Stimulated activated memory B cell treated with anti-CD40 and anti-IgM and Interleukin-4, amounts not matched to agents 10 μg/mL and 1 μg/mL and 100 μg/mL, for 72 hours (primary cell): ENCODE data around the gene CSMD2.

ENCODE experiments used
- ATAC-seq: fragments of 150-1000 bp; cut with Tn5 transposase; 2 replicates; pipeline ENCODE4 v1.10.0; 2021
- H3K27ac Mint-ChIP-seq: one replicate; pipeline ENCODE4 v1.8.0; 2022; ENCODE audit warnings: mild to moderate bottlenecking, mixed read lengths
- H3K27me3 Mint-ChIP-seq: one replicate; pipeline ENCODE4 v1.8.0; 2022; ENCODE audit warnings: mixed read lengths
- H3K36me3 Mint-ChIP-seq: one replicate; pipeline ENCODE4 v1.8.0; 2022; ENCODE audit warnings: mixed read lengths
- H3K4me1 Mint-ChIP-seq: one replicate; pipeline ENCODE4 v1.8.0; 2022; ENCODE audit warnings: mixed read lengths
- H3K4me3 Mint-ChIP-seq: one replicate; pipeline ENCODE4 v1.8.0; 2022; ENCODE audit warnings: mild to moderate bottlenecking, moderate library complexity, mixed read lengths
- H3K9me3 Mint-ChIP-seq: one replicate; pipeline ENCODE4 v1.8.0; 2022; ENCODE audit warnings: mixed read lengths

CSMD2 gene

GRCh38 chr1:34166191-34166624 is 1.2 kb upstream of the CSMD2 start:
- Mint-ChIP-seq H3K9me3 (no peaks in the 10 kb centered on the region), H3K4me1 (peaks cover 7% of the 10 kb centered on the region), H3K27ac (no peak overlapping the region), H3K27me3 (peaks cover 89% of the 10 kb centered on the region), H3K4me3 (no peak overlapping the region), H3K36me3 (no peaks in the 10 kb centered on the region)
- ATAC-seq = no peak

- peaks cover 7% of the 10 kb centered on the region for H3K4me1 Mint-ChIP-seq
- H3K36me3 Mint-ChIP-seq = no peaks in the 10 kb centered on the region
- H3K27ac Mint-ChIP-seq = no peak overlapping the region
- H3K9me3 Mint-ChIP-seq = no peaks in the 10 kb centered on the region
- peaks cover 89% of the 10 kb centered on the region for H3K27me3 Mint-ChIP-seq
- ATAC-seq = no peak
- no peak overlapping the region for H3K4me3 Mint-ChIP-seq
Measured at GRCh38 chr1:34165422-34165921, 442 bp upstream of the CSMD2 start.

DNA sequence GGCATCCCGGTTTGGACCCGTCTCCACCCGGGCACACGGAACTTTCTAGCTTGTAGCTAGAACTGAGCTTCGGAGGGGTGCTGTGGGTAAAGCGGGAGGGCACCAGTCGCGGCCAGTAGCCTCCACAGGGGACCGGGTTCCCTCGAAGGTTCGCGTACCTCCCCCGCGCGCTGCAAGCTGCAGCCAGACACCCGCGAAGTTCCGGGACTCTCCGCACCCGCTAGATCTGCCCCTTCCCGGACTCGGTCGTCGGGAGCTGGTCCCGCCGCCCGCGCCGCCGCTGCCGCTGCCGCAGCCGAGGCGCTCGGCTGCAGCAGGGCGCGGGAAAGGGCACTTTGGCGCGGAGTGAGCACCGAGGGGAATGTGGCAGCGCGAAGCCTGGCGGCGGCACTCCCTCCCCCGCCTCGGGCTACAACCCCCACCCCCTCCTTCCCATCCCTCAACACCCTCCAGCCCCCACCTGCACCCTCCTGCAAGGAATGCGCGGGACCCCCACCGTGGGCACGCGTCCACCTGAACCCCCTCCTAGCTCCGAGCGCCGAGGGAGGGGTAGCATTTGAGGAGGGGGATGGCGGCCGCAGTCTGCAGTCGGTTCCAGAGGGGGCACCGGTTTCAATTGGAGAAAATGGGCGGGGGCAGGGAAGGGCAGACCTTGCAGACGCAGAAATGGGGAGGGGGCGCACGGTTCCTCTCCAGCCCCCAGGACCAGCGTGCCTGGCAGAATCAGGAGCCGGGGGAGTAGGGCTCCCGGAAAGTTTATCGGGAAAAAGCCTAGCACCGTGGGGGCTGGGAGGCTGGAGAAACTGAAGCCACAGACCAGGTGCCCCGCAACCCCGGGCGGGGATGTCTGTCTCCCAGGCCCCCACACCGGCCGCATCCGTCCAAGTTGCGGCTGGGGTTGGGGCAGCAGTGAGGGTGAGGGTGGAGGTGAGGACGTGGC is 968 bp downstream of the CSMD2 start:
- Mint-ChIP-seq H3K27me3 (peaks cover 94% of the 10 kb centered on the region), H3K27ac (no peak overlapping the region), H3K36me3 (no peaks in the 10 kb centered on the region), H3K9me3 (no peaks in the 10 kb centered on the region), H3K4me1 (peaks cover 7% of the 10 kb centered on the region), H3K4me3 (peak overlapping the region; percentile 69)
- no peak for ATAC-seq

- Mint-ChIP-seq H3K27ac (no peak overlapping the region), H3K36me3 (no peaks in the 10 kb centered on the region), H3K9me3 (no peaks in the 10 kb centered on the region), H3K27me3 (peaks cover 90% of the 10 kb centered on the region), H3K4me1 (peaks cover 7% of the 10 kb centered on the region), H3K4me3 (peak overlapping the region; percentile 69)
- ATAC-seq = peak; percentile 39
Measured at GRCh38 chr1:34162852-34163766, 1.9 kb downstream of the CSMD2 start.

DNA sequence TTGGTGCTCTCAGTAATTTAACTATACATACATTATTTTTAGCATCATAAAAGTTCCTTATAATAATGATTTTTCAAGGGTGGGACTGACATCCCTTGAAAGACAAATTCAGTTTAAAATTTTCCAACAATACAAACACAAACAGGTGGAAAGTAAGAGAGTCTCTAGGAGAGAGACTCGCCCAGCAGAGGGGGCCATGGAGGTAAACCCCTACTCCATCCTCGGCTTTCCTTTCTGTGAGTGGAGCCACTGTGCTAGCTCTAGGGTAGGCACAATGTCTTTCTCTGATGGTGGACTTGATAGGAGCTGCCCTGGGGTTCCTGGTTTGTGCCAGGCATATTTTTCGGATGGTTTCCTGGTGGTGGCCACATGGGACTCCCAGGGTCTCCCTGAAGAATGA is 8.3 kb downstream of the CSMD2 start:
- Mint-ChIP-seq H3K4me1 (no peaks in the 10 kb centered on the region), H3K36me3 (no peaks in the 10 kb centered on the region), H3K27me3 (peaks cover 45% of the 10 kb centered on the region), H3K27ac (no peak overlapping the region), H3K4me3 (no peak overlapping the region), H3K9me3 (peaks cover 6% of the 10 kb centered on the region)
- no peak for ATAC-seq

DNA sequence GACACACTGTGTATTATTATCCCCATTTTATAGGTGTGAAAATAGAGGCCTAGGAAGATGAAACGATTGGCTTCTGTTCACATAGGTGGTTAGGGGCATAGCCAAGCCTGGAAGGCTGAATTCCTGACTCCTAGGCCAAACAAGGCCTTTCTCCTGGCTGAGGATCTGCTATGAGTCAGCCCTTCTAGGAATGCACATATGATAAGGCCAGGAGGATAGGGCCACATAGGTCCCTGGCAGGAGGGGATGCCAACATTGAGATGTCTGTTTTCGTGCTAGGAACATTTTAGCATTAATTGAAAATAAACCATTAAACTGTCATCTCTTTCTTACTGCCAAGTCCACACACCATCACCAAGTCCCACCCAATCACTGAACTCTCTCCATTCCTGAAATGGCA is 9.2 kb downstream of the CSMD2 start:
- H3K4me1 Mint-ChIP-seq = no peaks in the 10 kb centered on the region
- no peak for ATAC-seq
- no peaks in the 10 kb centered on the region for H3K36me3 Mint-ChIP-seq
- H3K27ac Mint-ChIP-seq = no peak overlapping the region
- H3K27me3 Mint-ChIP-seq = peaks cover 45% of the 10 kb centered on the region
- no peak overlapping the region for H3K4me3 Mint-ChIP-seq
- peaks cover 6% of the 10 kb centered on the region for H3K9me3 Mint-ChIP-seq

- Mint-ChIP-seq H3K4me1 (no peaks in the 10 kb centered on the region), H3K27me3 (peaks cover 33% of the 10 kb centered on the region), H3K9me3 (peaks cover 6% of the 10 kb centered on the region), H3K36me3 (no peaks in the 10 kb centered on the region), H3K4me3 (no peak overlapping the region), H3K27ac (no peak overlapping the region)
- no peak for ATAC-seq
Measured at GRCh38 chr1:34153246-34153645, 11.8 kb downstream of the CSMD2 start.

DNA sequence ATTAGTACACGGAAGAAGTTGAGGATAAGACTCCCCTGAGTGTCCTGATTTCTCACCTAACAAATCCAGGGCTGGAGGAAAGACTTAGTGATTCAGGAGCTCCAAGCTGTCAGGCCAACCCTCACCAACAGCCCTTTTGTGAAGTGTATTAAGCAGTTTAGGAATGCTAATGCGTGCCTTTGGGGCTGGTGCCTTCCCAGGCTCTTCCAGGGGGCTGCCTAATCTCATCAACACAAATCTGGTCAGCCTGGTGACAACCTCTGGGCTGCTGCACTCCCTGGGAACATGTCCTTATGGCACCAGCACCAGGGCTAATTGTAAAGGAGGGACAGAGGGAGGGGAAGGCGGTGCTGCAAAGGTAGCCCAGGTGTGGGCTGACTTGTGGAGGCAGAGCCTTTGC is 15.5 kb downstream of the CSMD2 start:
- Mint-ChIP-seq H3K27me3 (peaks cover 37% of the 10 kb centered on the region), H3K9me3 (no peaks in the 10 kb centered on the region), H3K4me1 (no peaks in the 10 kb centered on the region), H3K36me3 (no peaks in the 10 kb centered on the region), H3K4me3 (no peak overlapping the region), H3K27ac (no peak overlapping the region)
- ATAC-seq = no peak

- Mint-ChIP-seq H3K27ac (no peak overlapping the region), H3K9me3 (no peaks in the 10 kb centered on the region), H3K27me3 (peaks cover 37% of the 10 kb centered on the region), H3K36me3 (no peaks in the 10 kb centered on the region), H3K4me3 (no peak overlapping the region), H3K4me1 (no peaks in the 10 kb centered on the region)
- ATAC-seq = no peak
Measured at GRCh38 chr1:34147301-34147700, 17.7 kb downstream of the CSMD2 start.

- H3K36me3 Mint-ChIP-seq = no peaks in the 10 kb centered on the region
- H3K4me1 Mint-ChIP-seq = peaks cover 5% of the 10 kb centered on the region
- H3K4me3 Mint-ChIP-seq = no peak overlapping the region
- no peak for ATAC-seq
- no peaks in the 10 kb centered on the region for H3K9me3 Mint-ChIP-seq
- peaks cover 35% of the 10 kb centered on the region for H3K27me3 Mint-ChIP-seq
- no peak overlapping the region for H3K27ac Mint-ChIP-seq
Measured at GRCh38 chr1:34144766-34145165, 20.3 kb downstream of the CSMD2 start.

GRCh38 chr1:34143975-34144374 is 21.1 kb downstream of the CSMD2 start:
- Mint-ChIP-seq H3K27ac (no peak overlapping the region), H3K4me3 (no peak overlapping the region), H3K27me3 (peaks cover 28% of the 10 kb centered on the region), H3K4me1 (peaks cover 6% of the 10 kb centered on the region), H3K9me3 (no peaks in the 10 kb centered on the region), H3K36me3 (no peaks in the 10 kb centered on the region)
- ATAC-seq = no peak

DNA sequence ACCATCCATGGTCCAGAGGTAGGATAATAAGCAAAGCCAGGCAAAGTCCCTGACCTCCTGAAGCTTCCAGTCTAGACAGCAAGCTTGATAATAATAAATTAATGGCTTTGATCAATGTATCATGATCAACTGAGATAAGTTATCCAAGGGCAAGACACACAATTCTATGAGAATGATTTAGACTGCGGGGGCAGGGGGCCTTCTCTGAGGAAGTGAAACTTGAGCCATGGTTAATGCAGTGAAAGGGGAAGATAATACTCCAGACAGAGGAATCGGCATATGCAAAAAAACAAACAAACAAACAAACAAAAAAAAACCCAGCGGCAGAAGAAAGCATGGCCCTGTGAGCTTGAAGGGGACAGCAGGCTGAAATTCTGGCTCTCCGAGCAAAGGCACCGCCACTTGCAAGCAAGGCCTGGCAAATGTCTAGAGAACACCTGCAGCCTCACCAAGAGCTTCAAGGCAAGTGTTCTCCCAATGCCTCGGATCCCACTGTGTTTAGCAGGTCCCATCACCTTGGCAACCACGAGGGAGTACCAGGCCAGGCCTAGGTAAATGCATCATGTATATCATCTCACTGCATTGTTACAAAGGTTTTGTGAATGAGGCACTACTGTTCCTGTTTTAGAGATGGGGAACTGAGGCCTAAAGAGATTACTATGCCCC is 24.9 kb downstream of the CSMD2 start:
- peaks cover 7% of the 10 kb centered on the region for H3K27me3 Mint-ChIP-seq
- H3K36me3 Mint-ChIP-seq = no peaks in the 10 kb centered on the region
- H3K4me1 Mint-ChIP-seq = peaks cover 6% of the 10 kb centered on the region
- no peak for ATAC-seq
- H3K9me3 Mint-ChIP-seq = peaks cover 4% of the 10 kb centered on the region
- no peak overlapping the region for H3K27ac Mint-ChIP-seq
- no peak overlapping the region for H3K4me3 Mint-ChIP-seq

DNA sequence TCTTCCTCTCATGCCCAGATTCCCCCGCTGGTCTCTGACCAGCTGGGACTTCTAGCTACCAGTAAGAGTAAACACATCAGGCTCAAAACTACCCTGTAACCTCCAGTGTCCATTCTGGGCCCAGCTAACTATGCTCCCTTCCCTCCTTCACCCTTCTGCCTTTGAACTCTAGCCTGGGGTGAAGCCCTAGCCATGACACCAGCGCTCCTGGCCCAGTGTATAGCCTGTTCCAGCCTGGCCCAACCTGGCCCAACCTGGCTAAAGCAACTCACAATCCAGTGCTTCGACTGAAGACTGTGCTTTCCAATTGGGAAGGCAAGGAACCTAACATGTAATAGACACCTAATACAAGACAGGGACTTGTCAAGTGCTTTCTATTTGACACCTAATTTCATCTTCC is 27.6 kb downstream of the CSMD2 start:
- Mint-ChIP-seq H3K4me1 (peaks cover 6% of the 10 kb centered on the region), H3K9me3 (peaks cover 4% of the 10 kb centered on the region), H3K27ac (no peak overlapping the region), H3K27me3 (peaks cover 7% of the 10 kb centered on the region), H3K4me3 (no peak overlapping the region), H3K36me3 (no peaks in the 10 kb centered on the region)
- no peak for ATAC-seq

- peaks cover 14% of the 10 kb centered on the region for H3K27me3 Mint-ChIP-seq
- no peak for ATAC-seq
- no peaks in the 10 kb centered on the region for H3K4me1 Mint-ChIP-seq
- no peak overlapping the region for H3K27ac Mint-ChIP-seq
- no peaks in the 10 kb centered on the region for H3K36me3 Mint-ChIP-seq
- no peak overlapping the region for H3K4me3 Mint-ChIP-seq
- peaks cover 4% of the 10 kb centered on the region for H3K9me3 Mint-ChIP-seq
Measured at GRCh38 chr1:34132161-34132420, 32.9 kb downstream of the CSMD2 start.
